KOPT-K1 (cell line): Measurements from ENCODE around the gene PNLIPRP1.

Experiments used
- H3K27ac ChIP-seq: fragments of 200-600 bp; sonication (generic); 2 replicates; pipeline ENCODE4 v1.5.1; 2016; ENCODE audit warnings: antibody characterized with exemption, mild to moderate bottlenecking, low read depth, low read length; ENCODE audit not compliant: poor library complexity, severe bottlenecking
- H3K36me3 ChIP-seq: fragments of 200-600 bp; sonication (generic); 2 replicates; pipeline ENCODE4 v1.5.1; 2017; ENCODE audit warnings: antibody characterized with exemption, mild to moderate bottlenecking, low read length, moderate library complexity; ENCODE audit not compliant: insufficient read depth
- H3K9me3 ChIP-seq: fragments of 200-600 bp; sonication (generic); 2 replicates; pipeline ENCODE4 v1.5.1; 2017; ENCODE audit warnings: antibody characterized with exemption, low read length, mild to moderate bottlenecking; ENCODE audit not compliant: insufficient read depth, poor library complexity, severe bottlenecking

Gene PNLIPRP1

GRCh38 chr10:116588995-116589394 is 1.8 kb upstream of the PNLIPRP1 start:
- no peak overlapping the region for H3K27ac ChIP-seq

GRCh38 chr10:116589926-116590325 is 833 bp upstream of the PNLIPRP1 start:
- Histone ChIP-seq H3K27ac (no peak overlapping the region), H3K36me3 (no peaks in the 10 kb centered on the region), H3K9me3 (no peaks in the 10 kb centered on the region)

More at GRCh38 chr10:116588995-116589394, 1.8 kb upstream of the PNLIPRP1 start:
- H3K9me3 ChIP-seq = no peaks in the 10 kb centered on the region
- H3K36me3 ChIP-seq = no peaks in the 10 kb centered on the region

- Histone ChIP-seq H3K27ac (no peak overlapping the region), H3K9me3 (no peaks in the 10 kb centered on the region), H3K36me3 (no peaks in the 10 kb centered on the region)
Measured at GRCh38 chr10:116593139-116593740, 2.5 kb downstream of the PNLIPRP1 start.

GRCh38 chr10:116594525-116595035 is 3.8 kb downstream of the PNLIPRP1 start:
- Histone ChIP-seq H3K27ac (no peak overlapping the region), H3K36me3 (no peaks in the 10 kb centered on the region), H3K9me3 (no peaks in the 10 kb centered on the region)

- Histone ChIP-seq H3K9me3 (no peaks in the 10 kb centered on the region), H3K36me3 (no peaks in the 10 kb centered on the region), H3K27ac (no peak overlapping the region)
Measured at GRCh38 chr10:116596062-116596461, 5.3 kb downstream of the PNLIPRP1 start.

GRCh38 chr10:116597543-116597942 is 6.8 kb downstream of the PNLIPRP1 start:
- no peaks in the 10 kb centered on the region for H3K36me3 ChIP-seq
- no peak overlapping the region for H3K27ac ChIP-seq
- H3K9me3 ChIP-seq = no peaks in the 10 kb centered on the region

- Histone ChIP-seq H3K27ac (no peak overlapping the region), H3K36me3 (no peaks in the 10 kb centered on the region), H3K9me3 (no peaks in the 10 kb centered on the region)
Measured at GRCh38 chr10:116598329-116598728, 7.6 kb downstream of the PNLIPRP1 start.

GRCh38 chr10:116599991-116600390 is 9.2 kb downstream of the PNLIPRP1 start:
- H3K27ac ChIP-seq = no peak overlapping the region
- no peaks in the 10 kb centered on the region for H3K9me3 ChIP-seq

GRCh38 chr10:116602648-116603400 is 12.1 kb downstream of the PNLIPRP1 start:
- no peak overlapping the region for H3K27ac ChIP-seq
- H3K36me3 ChIP-seq = no peaks in the 10 kb centered on the region

More at GRCh38 chr10:116599991-116600390, 9.2 kb downstream of the PNLIPRP1 start:
- H3K36me3 ChIP-seq = no peaks in the 10 kb centered on the region

GRCh38 chr10:116606061-116606483 is 15.3 kb downstream of the PNLIPRP1 start:
- no peaks in the 10 kb centered on the region for H3K36me3 ChIP-seq
- no peak overlapping the region for H3K27ac ChIP-seq
- no peaks in the 10 kb centered on the region for H3K9me3 ChIP-seq

More at GRCh38 chr10:116602648-116603400, 12.1 kb downstream of the PNLIPRP1 start:
- no peaks in the 10 kb centered on the region for H3K9me3 ChIP-seq

- Histone ChIP-seq H3K9me3 (no peaks in the 10 kb centered on the region), H3K36me3 (no peaks in the 10 kb centered on the region), H3K27ac (no peak overlapping the region)
Measured at GRCh38 chr10:116607336-116607735, 16.6 kb downstream of the PNLIPRP1 start.

- Histone ChIP-seq H3K36me3 (no peaks in the 10 kb centered on the region), H3K27ac (no peak overlapping the region), H3K9me3 (no peaks in the 10 kb centered on the region)
Measured at GRCh38 chr10:116608686-116609594, 18.2 kb downstream of the PNLIPRP1 start.

- no peak overlapping the region for H3K27ac ChIP-seq
- H3K9me3 ChIP-seq = no peaks in the 10 kb centered on the region
- no peaks in the 10 kb centered on the region for H3K36me3 ChIP-seq
Measured at GRCh38 chr10:116610443-116611152, 19.8 kb downstream of the PNLIPRP1 start.

GRCh38 chr10:116611153-116611545 is 20.4 kb downstream of the PNLIPRP1 start:
- Histone ChIP-seq H3K27ac (no peak overlapping the region), H3K36me3 (no peaks in the 10 kb centered on the region), H3K9me3 (no peaks in the 10 kb centered on the region)
